Measurements from ENCODE around the gene CLASP1. TPM values are rescaled to one million over a fixed set of nuclear protein-coding genes. Genes with fewer than 3 reads are reported as not detected.
"Not testable (repeated sequence)": the region's sequence is repeated elsewhere in the genome, so short reads cannot be mapped to it uniquely, and the experiment has no call there.

CLASP1 gene
- total RNA-seq, 4 donors from 2014 or later = 43.0 to 53.9 (median 51.3) TPM

GRCh38 chr2:121695171-121695451, 45.8 kb upstream of the CLASP1 start:
- Histone ChIP-seq H3K27me3 (no peaks in the 10 kb centered on the region), H3K4me3 (no peak overlapping the region), H3K27ac (no peak overlapping the region), H3K36me3 (no peaks in the 10 kb centered on the region), H3K4me1 (peaks cover 0 to 4% (median 0%) of the 10 kb centered on the region in 4 donors), H3K9me3 (no peaks in the 10 kb centered on the region)
- 73 to 83% methylated on average over 2 of the region's 2 CpGs for WGBS, 2 donors (ENCODE audit: low coverage in 1 of 2)
- intact Hi-C loops (cut with DNase I; ENCODE audit: low total_unique reads) = no loop called here
- TF ChIP-seq POLR2A (IDR thresholded peaks at IDR 0.05) (no peak), CTCF (IDR thresholded peaks at IDR 0.05) (no peak), EP300 (IDR thresholded peaks at IDR 0.05; ENCODE audit: low read depth) (no peak), POLR2AphosphoS5 (IDR thresholded peaks at IDR 0.05) (no peak)
- in situ Hi-C loops (cut with MboI; ENCODE audit: low pct_ligation_motif_present in 1 of 4, low pct_unique_long_range_greater_than_20kb in 1 of 4, low sequenced_read_pairs in 3 of 4) = no loop called here
- no peak for DNase-seq

GRCh38 chr2:121694398-121695170, 45.3 kb upstream of the CLASP1 start:
- H3K4me3 ChIP-seq = no peak overlapping the region
- no peaks in the 10 kb centered on the region for H3K27me3 ChIP-seq
- no peak overlapping the region for H3K27ac ChIP-seq
- DNase-seq = no peak
- H3K9me3 ChIP-seq = no peaks in the 10 kb centered on the region
- WGBS, 2 donors (ENCODE audit: low coverage in 1 of 2) = 71 to 81% methylated on average over 3 to 6 of the region's 6 CpGs
- H3K4me1 ChIP-seq = no peaks in the 10 kb centered on the region
- TF ChIP-seq POLR2A (IDR thresholded peaks at IDR 0.05) (no peak), EP300 (IDR thresholded peaks at IDR 0.05; ENCODE audit: low read depth) (no peak), CTCF (IDR thresholded peaks at IDR 0.05) (no peak), POLR2AphosphoS5 (IDR thresholded peaks at IDR 0.05) (no peak)
- intact Hi-C loops (cut with DNase I; ENCODE audit: low total_unique reads) = no loop called here
- H3K36me3 ChIP-seq = no peaks in the 10 kb centered on the region
- in situ Hi-C loops (cut with MboI; ENCODE audit: low pct_ligation_motif_present in 1 of 4, low pct_unique_long_range_greater_than_20kb in 1 of 4, low sequenced_read_pairs in 3 of 4) = no loop called here

GRCh38 chr2:121690572-121690971, 41.3 kb upstream of the CLASP1 start:
- H3K4me3 ChIP-seq; H3K4me1 ChIP-seq; DNase-seq; in situ Hi-C loops (cut with MboI; ENCODE audit: low pct_ligation_motif_present in 1 of 4, low pct_unique_long_range_greater_than_20kb in 1 of 4, low sequenced_read_pairs in 3 of 4); H3K9me3 ChIP-seq; H3K27ac ChIP-seq; H3K36me3 ChIP-seq; H3K27me3 ChIP-seq; intact Hi-C loops (cut with DNase I; ENCODE audit: low total_unique reads): not testable (repeated sequence)
- WGBS, 2 donors (ENCODE audit: low coverage in 1 of 2) = 80 to 86% methylated on average over 2 to 3 of the region's 3 CpGs

- Histone ChIP-seq H3K27me3 (no peaks in the 10 kb centered on the region), H3K4me1 (no peaks in the 10 kb centered on the region), H3K36me3 (no peaks in the 10 kb centered on the region), H3K9me3 (no peaks in the 10 kb centered on the region), H3K4me3 (no peak overlapping the region), H3K27ac (no peak overlapping the region)
- intact Hi-C loops (cut with DNase I; ENCODE audit: low total_unique reads) (no loop called here), in situ Hi-C loops (cut with MboI; ENCODE audit: low pct_ligation_motif_present in 1 of 4, low pct_unique_long_range_greater_than_20kb in 1 of 4, low sequenced_read_pairs in 3 of 4) (no loop called here)
- DNase-seq = no peak
- WGBS, 2 donors (ENCODE audit: low coverage in 1 of 2) = 90 to 91% methylated on average over 6 of the region's 6 CpGs
- TF ChIP-seq POLR2AphosphoS5 (IDR thresholded peaks at IDR 0.05) (no peak), POLR2A (IDR thresholded peaks at IDR 0.05) (no peak), CTCF (IDR thresholded peaks at IDR 0.05) (no peak), EP300 (IDR thresholded peaks at IDR 0.05; ENCODE audit: low read depth) (no peak)
Measured at GRCh38 chr2:121690095-121690494, 40.8 kb upstream of the CLASP1 start.

GRCh38 chr2:121689356-121689755, 40.1 kb upstream of the CLASP1 start:
- no peaks in the 10 kb centered on the region for H3K9me3 ChIP-seq
- H3K36me3 ChIP-seq = no peaks in the 10 kb centered on the region
- no peak for DNase-seq
- H3K4me3 ChIP-seq = no peak overlapping the region
- H3K27ac ChIP-seq = no peak overlapping the region
- no peaks in the 10 kb centered on the region for H3K4me1 ChIP-seq
- intact Hi-C loops (cut with DNase I; ENCODE audit: low total_unique reads) = no loop called here
- WGBS, 2 donors (ENCODE audit: low coverage in 1 of 2) = 71 to 79% methylated on average over 4 of the region's 4 CpGs
- in situ Hi-C loops (cut with MboI; ENCODE audit: low pct_ligation_motif_present in 1 of 4, low pct_unique_long_range_greater_than_20kb in 1 of 4, low sequenced_read_pairs in 3 of 4) = no loop called here
- H3K27me3 ChIP-seq = no peaks in the 10 kb centered on the region
- TF ChIP-seq CTCF (IDR thresholded peaks at IDR 0.05) (no peak), POLR2AphosphoS5 (IDR thresholded peaks at IDR 0.05) (no peak), POLR2A (IDR thresholded peaks at IDR 0.05) (no peak), EP300 (IDR thresholded peaks at IDR 0.05; ENCODE audit: low read depth) (no peak)
